ENCODE results near the gene PRDX2. TPM values are rescaled to one million over a fixed set of nuclear protein-coding genes. Genes with fewer than 3 reads are reported as not detected.

The PRDX2 gene
- total RNA-seq, 1 experiment from 2014 or later: 271 TPM

GRCh38 chr19:12838182-12838885 is 36.7 kb upstream of the PRDX2 start, which contains the start of gene MAST1:
TSS of gene MAST1 (plus strand) at chr19:12838515. CDS start at chr19:12838573, 58 bp downstream.
- H3K9me3 ChIP-seq (ENCODE audit: insufficient read depth, low read depth): no peaks in the 10 kb centered on the region
- H3K27ac ChIP-seq: no peak within 1 kb of the TSS
- CTCF ChIA-PET: no interaction called here
- H3K4me1 ChIP-seq (replicated peaks; ENCODE audit: insufficient read depth): peaks cover 14% of the 10 kb centered on the region
- peaks cover 5% of the 10 kb centered on the region; the same call in 1 of the 2 replicates for H3K27me3 ChIP-seq (ENCODE audit: insufficient read depth, low read depth)
- H4K20me1 ChIP-seq (ENCODE audit: insufficient read depth): no peaks in the 10 kb centered on the region
- no peaks in the 10 kb centered on the region for H3K9me2 ChIP-seq (ENCODE audit: insufficient read depth)
- BruUV-seq (replicated peaks): no TSS peak
- H2AFZ ChIP-seq: peak within 1 kb of the TSS; percentile 81; the same call in 1 of the 2 replicates
- intact Hi-C loops (cut with micrococcal nuclease; ENCODE audit: unreplicated experiment): no loop called here
- H3F3A ChIP-seq (ENCODE audit: insufficient read depth, low read depth): peaks cover 50% of the 10 kb centered on the region
- H3K4me2 ChIP-seq: peak within 1 kb of the TSS; percentile 92
- TF ChIP-seq EZH2 (IDR thresholded peaks at IDR 0.05; ENCODE audit: low read depth) (no peak), CTCF (conservative IDR thresholded peaks at IDR 0.05) (peak; percentile 58)
- POLR2A ChIA-PET (ENCODE audit: unreplicated experiment): no interaction called here
- H3K79me2 ChIP-seq (ENCODE audit: low read depth): no peaks in the 10 kb centered on the region
- H3K36me3 ChIP-seq (ENCODE audit: low read depth): no peaks in the 10 kb centered on the region
- DNase-seq: peak in 1 of 2 experiments; percentile 65
- H3K4me3 ChIP-seq: peak within 1 kb of the TSS; percentile 75

- Histone ChIP-seq H3K36me3 (ENCODE audit: low read depth) (no peaks in the 10 kb centered on the region), H3F3A (ENCODE audit: insufficient read depth, low read depth) (peaks cover 57% of the 10 kb centered on the region), H3K4me3 (no peak overlapping the region), H3K4me2 (no peak overlapping the region), H3K4me1 (replicated peaks; ENCODE audit: insufficient read depth) (peaks cover 21% of the 10 kb centered on the region), H3K9me2 (ENCODE audit: insufficient read depth) (no peaks in the 10 kb centered on the region), H4K20me1 (ENCODE audit: insufficient read depth) (no peaks in the 10 kb centered on the region), H2AFZ (no peak overlapping the region), H3K79me2 (ENCODE audit: low read depth) (no peaks in the 10 kb centered on the region), H3K27ac (no peak overlapping the region), H3K9me3 (ENCODE audit: insufficient read depth, low read depth) (no peaks in the 10 kb centered on the region), H3K27me3 (ENCODE audit: insufficient read depth, low read depth) (peaks cover 8% of the 10 kb centered on the region; the same call in 1 of the 2 replicates)
- no TSS peak for BruUV-seq (replicated peaks)
- ChIA-PET POLR2A (ENCODE audit: unreplicated experiment) (interaction anchor here (0.5 to 0.6 kb wide), 2 partner anchors 43 to 71 kb away, joined by 6 to 20 read pairs; no protein-coding TSS in a partner anchor), CTCF (interaction anchor here (1.0 kb wide), 2 partner anchors 41 to 44 kb away, joined by 4 to 7 read pairs; no protein-coding TSS in a partner anchor)
- intact Hi-C loops (cut with micrococcal nuclease; ENCODE audit: unreplicated experiment): no loop called here
- DNase-seq: no peak
- TF ChIP-seq EZH2 (IDR thresholded peaks at IDR 0.05; ENCODE audit: low read depth) (no peak), CTCF (conservative IDR thresholded peaks at IDR 0.05) (no peak)
These were observed 35.6 kb upstream of the PRDX2 start for GRCh38 chr19:12837225-12837624.

GRCh38 chr19:12836529-12836863 is 34.9 kb upstream of the PRDX2 start:
- Histone ChIP-seq H4K20me1 (ENCODE audit: insufficient read depth) (no peaks in the 10 kb centered on the region), H3K27ac (no peak overlapping the region), H3K9me2 (ENCODE audit: insufficient read depth) (no peaks in the 10 kb centered on the region), H3K36me3 (ENCODE audit: low read depth) (no peaks in the 10 kb centered on the region), H3K27me3 (ENCODE audit: insufficient read depth, low read depth) (peaks cover 15% of the 10 kb centered on the region; the same call in 1 of the 2 replicates), H3K4me2 (peak overlapping the region; percentile 50; the same call in 1 of the 2 replicates), H3K79me2 (ENCODE audit: low read depth) (no peaks in the 10 kb centered on the region), H3K4me3 (no peak overlapping the region), H3K9me3 (ENCODE audit: insufficient read depth, low read depth) (no peaks in the 10 kb centered on the region), H3F3A (ENCODE audit: insufficient read depth, low read depth) (peaks cover 59% of the 10 kb centered on the region), H3K4me1 (replicated peaks; ENCODE audit: insufficient read depth) (peaks cover 21% of the 10 kb centered on the region), H2AFZ (no peak overlapping the region)
- intact Hi-C loops (cut with micrococcal nuclease; ENCODE audit: unreplicated experiment): no loop called here
- ChIA-PET CTCF (interaction anchor here (1.0 kb wide), 1 partner anchor 43 kb away, joined by 4 read pairs; no protein-coding TSS in a partner anchor), POLR2A (ENCODE audit: unreplicated experiment) (interaction anchor here (0.6 kb wide), 1 partner anchor 70 kb away, joined by 6 read pairs; no protein-coding TSS in a partner anchor)
- TF ChIP-seq CTCF (conservative IDR thresholded peaks at IDR 0.05) (no peak), EZH2 (IDR thresholded peaks at IDR 0.05; ENCODE audit: low read depth) (no peak)
- DNase-seq: no peak
- BruUV-seq (replicated peaks): no TSS peak
